ENCODE data around the gene SAMD7. TPM values are rescaled to one million over a fixed set of nuclear protein-coding genes. Genes with fewer than 3 reads are reported as not detected.

Gene SAMD7
- total and polyA plus RNA-seq, 11 donors: not detected

DNA sequence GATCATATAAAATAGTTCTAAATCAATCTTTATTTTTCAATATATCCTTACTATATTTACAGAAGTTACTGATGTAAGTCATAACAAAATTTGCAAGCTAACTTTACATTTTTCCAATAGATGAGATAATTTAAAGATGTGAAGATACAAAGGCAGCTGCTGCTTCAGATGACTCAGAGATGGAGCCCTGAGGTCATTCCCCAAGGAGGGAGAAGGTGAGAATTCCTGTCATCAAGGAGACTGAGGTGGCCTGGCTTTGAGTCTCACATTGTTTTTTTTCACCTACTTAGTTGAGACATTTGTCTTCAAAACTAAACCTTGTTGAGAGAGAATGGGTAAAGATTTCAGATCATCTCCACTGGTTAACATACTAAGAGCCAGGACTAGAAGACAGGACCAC lies 3.9 kb upstream of the SAMD7 start:
- ATAC-seq: no peak
- no peaks in the 10 kb centered on the region for H3K27me3 ChIP-seq
- H3K4me3 ChIP-seq: no peak overlapping the region
- no peak for TF ChIP-seq POLR2A (IDR thresholded peaks at IDR 0.05)
- TF ChIP-seq, protein P1, sequence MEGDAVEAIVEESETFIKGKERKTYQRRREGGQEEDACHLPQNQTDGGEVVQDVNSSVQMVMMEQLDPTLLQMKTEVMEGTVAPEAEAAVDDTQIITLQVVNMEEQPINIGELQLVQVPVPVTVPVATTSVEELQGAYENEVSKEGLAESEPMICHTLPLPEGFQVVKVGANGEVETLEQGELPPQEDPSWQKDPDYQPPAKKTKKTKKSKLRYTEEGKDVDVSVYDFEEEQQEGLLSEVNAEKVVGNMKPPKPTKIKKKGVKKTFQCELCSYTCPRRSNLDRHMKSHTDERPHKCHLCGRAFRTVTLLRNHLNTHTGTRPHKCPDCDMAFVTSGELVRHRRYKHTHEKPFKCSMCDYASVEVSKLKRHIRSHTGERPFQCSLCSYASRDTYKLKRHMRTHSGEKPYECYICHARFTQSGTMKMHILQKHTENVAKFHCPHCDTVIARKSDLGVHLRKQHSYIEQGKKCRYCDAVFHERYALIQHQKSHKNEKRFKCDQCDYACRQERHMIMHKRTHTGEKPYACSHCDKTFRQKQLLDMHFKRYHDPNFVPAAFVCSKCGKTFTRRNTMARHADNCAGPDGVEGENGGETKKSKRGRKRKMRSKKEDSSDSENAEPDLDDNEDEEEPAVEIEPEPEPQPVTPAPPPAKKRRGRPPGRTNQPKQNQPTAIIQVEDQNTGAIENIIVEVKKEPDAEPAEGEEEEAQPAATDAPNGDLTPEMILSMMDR (IDR thresholded peaks at IDR 0.05): no peak
- DNase-seq: no peak
- peaks cover 0 to 10% (median 3%) of the 10 kb centered on the region in 12 donors for H3K4me1 ChIP-seq
- H3K27ac ChIP-seq: no peak overlapping the region
- peaks cover 0 to 2% (median under 1%) of the 10 kb centered on the region in 12 donors for H3K9me3 ChIP-seq
- intact Hi-C loops (cut with DNase I): no loop called here
- no peaks in the 10 kb centered on the region for H3K36me3 ChIP-seq

DNA sequence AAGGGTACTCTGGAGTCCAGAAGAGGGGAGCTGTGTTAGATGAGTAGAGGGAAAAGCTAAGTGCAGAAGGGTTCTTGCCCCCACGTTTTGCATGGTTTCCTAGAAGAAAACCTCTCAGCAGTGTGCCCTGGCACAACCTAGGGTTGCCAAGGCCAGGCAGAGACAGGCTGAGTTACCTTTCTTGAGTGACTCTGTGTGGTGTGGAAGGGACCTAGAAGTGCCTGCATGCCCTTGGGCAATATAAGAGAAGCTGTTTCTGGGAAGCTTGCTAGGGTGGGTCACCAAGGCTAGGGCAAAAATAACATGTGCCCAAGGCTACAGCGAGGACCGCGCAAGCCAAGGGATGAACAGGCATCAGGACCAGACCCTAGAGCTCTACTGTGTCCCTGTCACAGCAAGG lies 3.4 kb upstream of the SAMD7 start:
- DNase-seq (no peak), ATAC-seq (no peak)
- H3K4me1 ChIP-seq: peaks cover 0 to 10% (median 3%) of the 10 kb centered on the region in 12 donors
- no peaks in the 10 kb centered on the region for H3K27me3 ChIP-seq
- H3K9me3 ChIP-seq: no peaks in the 10 kb centered on the region
- WGBS, 4 donors: 83 to 92% (median 87%) methylated on average over 4 of the region's 4 CpGs
- H3K4me3 ChIP-seq: no peak overlapping the region
- no peaks in the 10 kb centered on the region for H3K36me3 ChIP-seq
- intact Hi-C loops (cut with DNase I): no loop called here
- TF ChIP-seq, protein P1 (IDR thresholded peaks at IDR 0.05): no peak
- TF ChIP-seq POLR2A (IDR thresholded peaks at IDR 0.05): no peak
- no peak overlapping the region for H3K27ac ChIP-seq

DNA sequence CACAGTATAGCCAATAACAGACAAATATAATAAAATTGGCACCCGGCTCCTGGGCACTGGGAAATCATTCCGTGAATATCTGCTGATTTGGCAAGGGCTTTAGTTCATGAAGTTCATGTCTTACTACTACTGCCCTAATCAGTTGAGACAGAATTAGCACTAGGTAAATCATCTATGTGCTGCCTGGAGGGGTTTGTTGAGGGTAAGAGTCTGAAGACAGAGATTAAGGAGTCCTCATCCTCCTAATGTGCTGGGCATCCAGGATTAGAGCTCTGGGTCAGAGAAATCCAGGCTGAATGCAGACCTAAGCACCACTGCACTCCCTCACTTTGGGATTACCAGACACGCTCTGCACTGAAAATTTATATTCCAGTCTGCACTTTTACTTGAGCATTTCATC lies 2.0 kb downstream of the SAMD7 start:
- intact Hi-C loops (cut with DNase I): no loop called here

GRCh38 chr3:169914321-169914720 lies 2.9 kb downstream of the SAMD7 start:
- Histone ChIP-seq H3K36me3 (no peaks in the 10 kb centered on the region), H3K27ac (no peak overlapping the region), H3K9me3 (no peaks in the 10 kb centered on the region), H3K4me3 (no peak overlapping the region), H3K27me3 (no peaks in the 10 kb centered on the region), H3K4me1 (peaks cover 0 to 10% (median 0%) of the 10 kb centered on the region in 12 donors)
- no peak for TF ChIP-seq POLR2A (IDR thresholded peaks at IDR 0.05)
- TF ChIP-seq, protein P1 (IDR thresholded peaks at IDR 0.05): no peak
- WGBS, 4 donors: 32 to 45% (median 35%) methylated on average over 2 of the region's 2 CpGs
- ATAC-seq (peak in 2 of 4 donors; percentile 51 to 73), DNase-seq (no peak)
- intact Hi-C loops (cut with DNase I): no loop called here

More for the DNA sequence above, 2.0 kb downstream of the SAMD7 start:
- DNase-seq: no peak
- WGBS, 4 donors: 58 to 71% (median 66%) methylated on average over 3 of the region's 3 CpGs
- peak in 2 of 4 donors; percentile 36 to 53 for ATAC-seq
- H3K4me1 ChIP-seq: peaks cover 0 to 10% (median 0%) of the 10 kb centered on the region in 12 donors
- TF ChIP-seq, protein P1 (IDR thresholded peaks at IDR 0.05): no peak
- no peaks in the 10 kb centered on the region for H3K36me3 ChIP-seq
- no peaks in the 10 kb centered on the region for H3K27me3 ChIP-seq
- no peaks in the 10 kb centered on the region for H3K9me3 ChIP-seq
- no peak overlapping the region for H3K27ac ChIP-seq
- H3K4me3 ChIP-seq: no peak overlapping the region
